Gastroesophageal sphincter (tissue), 4 donors: ENCODE results near the gene CROCC2. TPM values are rescaled to one million over a fixed set of nuclear protein-coding genes. Genes with fewer than 3 reads are reported as not detected.

Experiments used
- ATAC-seq: fragments of 150-250 bp; one replicate; pipeline ENCODE4 v1.9.1; 2016; ENCODE audit warnings: mild to moderate bottlenecking, moderate library complexity
- H3K27ac ChIP-seq, 4 donors: fragments of 200-600 bp; sonication (generic) in 3 of 4; 1 replicate in 3 of 4; 2 replicates in 1 of 4; pipeline ENCODE4 v1.5.1; 2016 to 2019
- H3K27me3 ChIP-seq: fragments of 200-600 bp; sonication (generic); one replicate; pipeline ENCODE4 v1.5.1; 2019
- H3K36me3 ChIP-seq, 2 donors: fragments of 200-600 bp; sonication (generic); one replicate each; pipeline ENCODE4 v1.5.1; 2019; ENCODE audit warnings: control low read depth in 1 of 2
- H3K4me1 ChIP-seq, 3 donors: fragments of 200-600 bp; sonication (generic); 1 replicate in 2 of 3; 2 replicates in 1 of 3; pipeline ENCODE4 v1.5.1; 2016 to 2019; ENCODE audit warnings: control low read depth in 2 of 3
- H3K4me3 ChIP-seq, 2 donors: fragments of 200-600 bp; sonication (generic); one replicate each; pipeline ENCODE4 v1.5.1; 2019; ENCODE audit warnings: mild to moderate bottlenecking in 1 of 2, moderate library complexity in 1 of 2
- H3K9me3 ChIP-seq, 3 donors: fragments of 200-600 bp; sonication (generic); one replicate each; pipeline ENCODE4 v1.5.1; 2017 to 2019; ENCODE audit warnings: control low read depth in 2 of 3
- CTCF ChIP-seq, 4 experiments: fragments of 200-600 bp in 2 of 4; fragments of 450-650 bp in 2 of 4; sonication (generic) in 1 of 4; IDR thresholded peaks; one replicate each; pipeline ENCODE4 v1.5.1; 2017 to 2019; ENCODE audit warnings: antibody characterized with exemption in 4 of 4, mild to moderate bottlenecking in 2 of 4, moderate library complexity in 2 of 4
- EP300 ChIP-seq: sonication (generic); formaldehyde crosslinking; IDR thresholded peaks from one replicate; pipeline ENCODE4 v1.6.1; 2017; ENCODE audit warnings: antibody characterized with exemption, mild to moderate bottlenecking
- POLR2A ChIP-seq, 2 donors: fragments of 450-650 bp; IDR thresholded peaks; one replicate each; pipeline ENCODE4 v1.6.1; 2017; ENCODE audit warnings: antibody characterized with exemption in 2 of 2, mild to moderate bottlenecking in 2 of 2, moderate library complexity in 1 of 2
- POLR2AphosphoS5 ChIP-seq: sonication (generic); formaldehyde crosslinking; IDR thresholded peaks from one replicate; pipeline ENCODE4 v1.6.1; 2017; ENCODE audit warnings: antibody characterized with exemption
- WGBS, 2 donors: methylation state at CpG; one replicate each; pipeline ENCODE4 v1.1.5; 2018; ENCODE audit warnings: low coverage in 1 of 2; 5-methylcytosine and 5-hydroxymethylcytosine counted together
- total RNA-seq, 4 donors: library from RNA; depleted of rRNA; stranded (reverse); fragments of >200 nt; gene quantifications; one replicate each; pipeline ENCODE4 v1.1.0, GENCODE V29; 2016

Gene CROCC2
- not detected for total RNA-seq

DNA sequence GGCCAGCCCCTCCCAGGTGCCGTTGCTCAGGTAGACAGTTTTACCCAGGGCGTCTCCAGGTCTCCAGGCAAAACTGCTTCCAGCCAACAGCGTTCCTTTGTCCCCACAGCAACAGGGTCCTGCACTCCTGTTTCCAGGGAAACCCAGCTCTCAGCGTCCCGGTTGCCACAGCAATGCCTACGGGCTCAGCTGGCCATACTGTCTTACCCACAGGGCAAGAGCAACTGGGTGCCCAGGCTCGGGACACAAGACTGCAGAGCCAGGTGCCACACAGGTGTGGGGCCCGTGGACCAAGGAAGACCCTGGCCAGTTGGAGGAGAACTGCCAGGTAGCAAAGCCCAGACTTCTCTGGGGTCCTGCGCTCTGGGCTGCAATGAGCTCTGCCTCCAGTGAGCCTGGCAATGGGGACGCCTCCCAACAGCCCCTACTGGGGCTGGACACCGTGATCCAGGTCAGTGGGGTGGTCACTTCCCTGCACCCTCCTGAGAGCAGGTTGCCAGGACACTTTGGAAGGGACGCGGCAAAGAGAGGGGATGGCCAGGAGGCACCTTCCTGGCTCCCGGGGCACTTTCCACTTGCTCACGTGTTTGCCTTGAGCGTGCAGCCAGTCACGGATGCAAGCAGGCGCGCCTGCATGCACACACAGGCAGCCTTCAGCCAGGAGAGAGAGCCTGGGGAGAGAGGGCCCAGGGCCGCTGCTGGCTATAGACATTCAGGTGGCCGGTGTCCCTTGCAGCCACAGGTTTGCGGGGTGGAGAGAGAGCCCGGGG is at the start of gene CROCC2:
Gene CROCC2 (plus strand): TSS at position 196 of the 770 bp plus-strand sequence. CDS start 178 bp downstream, at position 374.
- Histone ChIP-seq H3K9me3 (no peaks in the 10 kb centered on the region), H3K4me1 (no peaks in the 10 kb centered on the region), H3K36me3 (no peaks in the 10 kb centered on the region), H3K4me3 (no peak within 1 kb of the TSS), H3K27me3 (peaks cover 55% of the 10 kb centered on the region), H3K27ac (no peak within 1 kb of the TSS)
- TF ChIP-seq POLR2AphosphoS5, result no peak
- no peak for TF ChIP-seq POLR2A (IDR thresholded peaks at IDR 0.05)
- TF ChIP-seq CTCF (IDR thresholded peaks at IDR 0.05), result no peak
- TF ChIP-seq EP300, result no peak
- ATAC-seq, result no peak
- WGBS, 2 donors, result 40% methylated on average over 1 of the region's 23 CpGs; no CpG with 5 or more reads in 1 of the 2 donors

DNA sequence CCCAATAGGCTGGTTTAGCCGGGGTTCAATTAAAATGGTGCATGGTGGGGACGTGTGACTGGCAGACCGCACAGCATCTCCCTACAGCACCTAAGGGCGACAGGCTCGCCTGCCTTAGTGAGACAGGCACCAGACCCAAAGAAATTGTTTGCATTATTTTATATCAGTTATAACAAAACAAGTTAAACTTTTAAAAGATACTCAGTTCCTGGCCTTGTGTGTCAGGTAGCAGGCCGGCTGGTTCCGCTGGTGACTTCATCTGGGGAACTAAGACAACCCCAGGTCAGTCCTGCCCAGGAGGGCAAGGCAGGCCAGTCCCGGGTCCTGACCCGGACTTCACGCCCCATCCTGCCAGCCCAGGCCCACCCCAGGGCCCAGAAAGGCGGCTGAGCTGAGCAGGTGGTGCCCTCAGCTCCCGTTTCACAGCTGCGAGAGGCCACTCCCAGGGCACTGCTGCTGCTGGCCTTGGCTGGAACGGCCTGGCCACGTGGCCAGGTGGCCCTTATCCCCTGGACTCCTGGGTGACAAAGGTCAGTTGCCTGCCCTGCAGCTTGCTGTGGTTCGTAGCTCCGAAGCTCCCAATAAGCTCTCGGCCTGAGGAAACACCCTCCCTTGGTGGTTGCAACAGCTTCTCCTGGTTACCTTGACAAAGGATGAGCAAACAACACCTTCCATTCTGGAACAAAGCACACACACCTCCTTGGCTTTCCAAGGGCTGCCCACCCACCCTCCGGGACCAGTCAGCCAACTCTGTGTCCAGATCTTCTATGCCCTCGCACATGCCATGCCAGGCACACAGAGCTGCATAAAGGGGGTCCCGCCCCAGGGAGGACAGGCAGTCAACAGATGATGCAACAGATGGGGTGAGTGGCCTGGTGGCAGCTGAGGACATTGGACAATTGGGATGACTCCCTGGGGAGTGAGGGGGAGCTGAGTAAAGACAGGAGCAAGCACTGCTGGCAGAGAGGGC is 48.8 kb upstream of the CROCC2 start:
- Histone ChIP-seq H3K36me3 (no peaks in the 10 kb centered on the region), H3K4me3 (no peak overlapping the region), H3K9me3 (no peaks in the 10 kb centered on the region), H3K4me1 (no peaks in the 10 kb centered on the region), H3K27ac (no peak overlapping the region), H3K27me3 (peaks cover 35% of the 10 kb centered on the region)
- ATAC-seq, result no peak
- no peak for TF ChIP-seq EP300
- no peak for TF ChIP-seq POLR2A (IDR thresholded peaks at IDR 0.05)
- WGBS, 2 donors, result 67% methylated on average over 2 of the region's 21 CpGs; no CpG with 5 or more reads in 1 of the 2 donors

- H3K27ac ChIP-seq, result no peak overlapping the region
- H3K4me3 ChIP-seq, result no peak overlapping the region
- no peak for ATAC-seq
- peaks cover 35% of the 10 kb centered on the region for H3K27me3 ChIP-seq
- H3K36me3 ChIP-seq, result no peaks in the 10 kb centered on the region
- WGBS, 2 donors, result 81 to 85% methylated on average over 9 to 13 of the region's 13 CpGs
- TF ChIP-seq EP300 (no peak), POLR2A (IDR thresholded peaks at IDR 0.05) (no peak), CTCF (IDR thresholded peaks at IDR 0.05) (no peak), POLR2AphosphoS5 (no peak)
- no peaks in the 10 kb centered on the region for H3K4me1 ChIP-seq
- H3K9me3 ChIP-seq, result no peaks in the 10 kb centered on the region
These were observed 47.8 kb upstream of the CROCC2 start for GRCh38 chr2:240858321-240858720.

GRCh38 chr2:240858871-240859270 is 47.3 kb upstream of the CROCC2 start:
- Histone ChIP-seq H3K4me3 (no peak overlapping the region), H3K27ac (no peak overlapping the region), H3K9me3 (no peaks in the 10 kb centered on the region), H3K36me3 (no peaks in the 10 kb centered on the region), H3K4me1 (no peaks in the 10 kb centered on the region), H3K27me3 (peaks cover 35% of the 10 kb centered on the region)
- no peak for TF ChIP-seq POLR2A (IDR thresholded peaks at IDR 0.05)
- TF ChIP-seq POLR2AphosphoS5, result no peak
- no peak for TF ChIP-seq EP300
- TF ChIP-seq CTCF (IDR thresholded peaks at IDR 0.05), result no peak
- ATAC-seq, result no peak
- WGBS, 2 donors, result 83% methylated on average over 7 of the region's 10 CpGs; no CpG with 5 or more reads in 1 of the 2 donors

- ATAC-seq, result no peak
- H3K36me3 ChIP-seq, result no peaks in the 10 kb centered on the region
- no peak overlapping the region for H3K27ac ChIP-seq
- no peaks in the 10 kb centered on the region for H3K9me3 ChIP-seq
- 67 to 100% methylated on average over 1 to 2 of the region's 2 CpGs for WGBS, 2 donors
- H3K27me3 ChIP-seq, result peaks cover 18% of the 10 kb centered on the region
- no peaks in the 10 kb centered on the region for H3K4me1 ChIP-seq
- TF ChIP-seq POLR2AphosphoS5 (no peak), POLR2A (IDR thresholded peaks at IDR 0.05) (no peak), CTCF (IDR thresholded peaks at IDR 0.05) (no peak), EP300 (no peak)
- no peak overlapping the region for H3K4me3 ChIP-seq
These were observed 44.6 kb upstream of the CROCC2 start for GRCh38 chr2:240861547-240861946.
